PC-3 (cell line): ENCODE results near the gene APOO. TPM values are rescaled to one million over a fixed set of nuclear protein-coding genes. Genes with fewer than 3 reads are reported as not detected.

ENCODE experiments used
- ATAC-seq: fragments of 200-7000 bp; cut with Tn5 transposase; 2 replicates; pipeline ENCODE4 v1.9.1; 2020; ENCODE audit warnings: mild to moderate bottlenecking, moderate library complexity
- Bru-seq: library from RNA; stranded (reverse); fragments of 400-500 nt; gene quantifications from one replicate; lab custom pipeline; 2021; lab: Mats Ljungman, UMichigan
- BruChase-seq, 2 experiments: library from RNA; stranded (reverse); fragments of 400-500 nt; gene quantifications; one replicate each; lab custom pipeline; 2021; lab: Mats Ljungman, UMichigan
- BruUV-seq: library from RNA; stranded (reverse); fragments of 400-500 nt; replicated peaks from 2 replicates; lab custom pipeline; 2021; lab: Mats Ljungman, UMichigan
- CTCF ChIA-PET: fragments of 300-600 bp; sonication (Branson Sonifier 250); formaldehyde crosslinking; loops from one replicate; lab custom pipeline; 2022; ENCODE audit warnings: antibody characterized with exemption; lab: Charles Lee
- POLR2A ChIA-PET: fragments of 300-600 bp; sonication (Branson Sonifier 250); formaldehyde crosslinking; loops from one replicate; lab custom pipeline; 2022; ENCODE audit warnings: antibody characterized with exemption; ENCODE audit not compliant: unreplicated experiment; lab: Charles Lee
- DNase-seq: peaks from one replicate; pipeline ENCODE4 v3.0.0-alpha.2; 2015
- H2AFZ ChIP-seq: fragments of 300-600 bp; sonication (generic); 2 replicates; pipeline ENCODE4 v1.6.0; 2016; ENCODE audit warnings: antibody characterized with exemption, low read length
- H3F3A ChIP-seq: fragments of 300-600 bp; sonication (generic); one replicate; pipeline ENCODE4 v1.6.0; 2017; ENCODE audit warnings: antibody characterized with exemption, low read length, control low read depth, mild to moderate bottlenecking; ENCODE audit not compliant: unreplicated experiment
- H3K27ac ChIP-seq: fragments of 300-600 bp; sonication (generic); 2 replicates; pipeline ENCODE4 v1.5.1; 2016; ENCODE audit warnings: mild to moderate bottlenecking, low read length
- H3K27me3 ChIP-seq: fragments of 300-600 bp; sonication (generic); 2 replicates; pipeline ENCODE4 v1.6.1; 2016; ENCODE audit warnings: low read length, mixed read lengths
- H3K36me3 ChIP-seq: fragments of 300-600 bp; sonication (generic); 2 replicates; pipeline ENCODE4 v1.6.1; 2016; ENCODE audit warnings: low read depth, mixed run types, low read length, mixed read lengths
- H3K4me1 ChIP-seq: fragments of 300-600 bp; sonication (generic); 2 replicates; pipeline ENCODE4 v1.5.1; 2016; ENCODE audit warnings: low read length; ENCODE audit not compliant: insufficient read depth
- H3K4me2 ChIP-seq: fragments of 300-600 bp; sonication (generic); 2 replicates; pipeline ENCODE4 v1.6.0; 2016; ENCODE audit warnings: low read length
- H3K4me3 ChIP-seq: fragments of 300-600 bp; sonication (generic); 2 replicates; pipeline ENCODE4 v1.5.1; 2016; ENCODE audit warnings: mild to moderate bottlenecking, low read length, mixed read lengths
- H3K79me2 ChIP-seq: fragments of 300-600 bp; sonication (generic); 2 replicates; pipeline ENCODE4 v1.6.1; 2017; ENCODE audit warnings: low read length, mixed read lengths
- H3K9ac ChIP-seq: fragments of 300-600 bp; sonication (generic); 2 replicates; pipeline ENCODE4 v1.6.0; 2016; ENCODE audit warnings: mild to moderate bottlenecking, low read length
- H3K9me2 ChIP-seq: fragments of 300-600 bp; sonication (generic); replicated peaks from 2 replicates; pipeline ENCODE4 v1.6.1; 2016; ENCODE audit warnings: mixed run types, low read length, mixed read lengths
- H3K9me3 ChIP-seq: fragments of 300-600 bp; sonication (generic); 2 replicates; pipeline ENCODE4 v1.6.1; 2016; ENCODE audit warnings: low read length, mixed read lengths
- H4K20me1 ChIP-seq: fragments of 300-600 bp; sonication (generic); 2 replicates; pipeline ENCODE4 v1.6.1; 2016; ENCODE audit warnings: low read length, mixed read lengths
- EZH2 ChIP-seq: fragments of 300-600 bp; sonication (generic); IDR thresholded peaks from one replicate; pipeline ENCODE4 v1.6.1; 2017; ENCODE audit warnings: antibody characterized with exemption, mild to moderate bottlenecking, low read length; ENCODE audit not compliant: unreplicated experiment
- EZH2phosphoT487 ChIP-seq: fragments of 300-600 bp; sonication (generic); IDR thresholded peaks from 2 replicates; pipeline ENCODE4 v1.6.1; 2018; ENCODE audit warnings: mild to moderate bottlenecking, antibody characterized with exemption, low read length, borderline replicate concordance
- intact Hi-C: fragments of 100-400 bp; cut with micrococcal nuclease; formaldehyde crosslinking; loops from 2 replicates; pipeline ENCODE4 v1.9.0; 2023
- long read RNA-seq: library from polyadenylated mRNA; unstranded; transcript quantifications from one replicate; pipeline ENCODE4 v2.0.0, GENCODE V29; 2021; ENCODE audit not compliant: unreplicated experiment
- total RNA-seq: library from RNA; depleted of rRNA; stranded (reverse); fragments of >200 nt; gene quantifications from 2 replicates; pipeline ENCODE4 v1.2.3, GENCODE V29; 2014; rRNA removed
- TF ChIP-seq, protein P1 (sequence below): fragments of 300-600 bp; sonication (generic); conservative IDR thresholded peaks from 2 replicates; pipeline ENCODE4 v1.5.1; 2017; ENCODE audit warnings: antibody characterized with exemption, low read depth, mild to moderate bottlenecking, low read length

Gene APOO
- total RNA-seq (30.4 and 34.0 TPM in 2 replicates), Bru-seq, nascent RNA (percentile 50 among the genes with signal in this experiment), BruChase-seq, experiment 1, labeled RNA remaining after a 6-hour chase (percentile 48 among the genes with signal in this experiment), BruChase-seq, experiment 2, labeled RNA remaining after a 2-hour chase (percentile 46 among the genes with signal in this experiment)
- long read RNA-seq, transcript APOO-201 (9 exons, 1,118 nt): major isoform, 6 of 12 reads
- long read RNA-seq, partial matches to known transcripts: 1 of 12 reads
- long read RNA-seq, other reads (novel, unspliced or antisense): 5 of 12 reads

DNA sequence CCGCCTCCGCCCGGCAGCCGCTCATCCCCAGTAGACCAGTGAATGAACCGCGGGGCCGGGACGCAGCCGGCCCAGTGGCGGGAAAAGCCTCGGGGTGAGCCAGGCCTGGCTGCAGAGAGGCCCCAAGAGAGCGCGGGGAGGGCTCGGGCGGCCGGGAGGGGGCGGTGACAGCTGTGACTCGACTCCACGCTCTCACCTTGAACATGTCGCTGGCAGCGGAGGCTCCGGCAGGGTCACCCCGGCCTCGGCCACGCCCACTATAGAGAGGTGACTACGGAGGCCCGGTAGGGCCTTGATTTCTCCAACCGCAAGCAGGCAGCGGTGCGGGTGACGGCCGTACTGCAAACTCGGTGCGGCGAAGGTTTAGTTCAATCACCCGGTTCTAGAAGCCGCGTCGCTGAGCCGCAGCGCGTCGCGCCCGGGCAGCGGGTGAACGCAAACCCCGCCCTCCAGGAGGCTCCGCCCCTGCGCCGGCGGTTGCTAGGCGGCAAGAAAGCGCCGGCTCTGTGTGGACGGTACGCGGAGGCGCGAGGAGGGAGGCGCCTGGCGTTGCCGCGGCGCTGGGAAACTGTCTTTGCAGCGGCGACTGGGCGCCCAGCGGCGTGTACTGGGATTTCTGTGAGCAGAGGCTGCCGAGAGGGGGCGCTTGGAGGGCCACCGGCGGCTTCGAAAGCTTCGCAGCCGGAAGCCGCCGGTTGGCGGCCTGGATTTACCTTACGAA, at the start of gene APOO, which contains the start of gene CXorf58:
TSS of gene APOO (minus strand) at position 441 of the 721 bp plus-strand sequence. CDS start at position 205, 236 bp downstream.
TSS of gene CXorf58 (plus strand) at position 509 of the 721 bp plus-strand sequence. CDS start 2,297 bp downstream, outside the sequence.
- Histone ChIP-seq H3K9me2 (no peaks in the 10 kb centered on the region), H3K4me3 (peak within 1 kb of the TSS; percentile 95), H3F3A (no peaks in the 10 kb centered on the region), H3K27ac (peak within 1 kb of the TSS; percentile 79), H3K27me3 (no peaks in the 10 kb centered on the region), H3K36me3 (no peaks in the 10 kb centered on the region), H3K9ac (peak within 1 kb of the TSS; percentile 96), H3K4me1 (peaks cover 12% of the 10 kb centered on the region), H3K4me2 (peak within 1 kb of the TSS; percentile 97), H3K9me3 (no peaks in the 10 kb centered on the region), H2AFZ (peak within 1 kb of the TSS; percentile 89), H3K79me2 (peaks cover 17% of the 10 kb centered on the region), H4K20me1 (no peaks in the 10 kb centered on the region)
- intact Hi-C loops: loop anchor here (1.0 kb wide), 2 partner anchors 118 to 147 kb away; partner anchors contain the start of gene EIF2S3
- ATAC-seq: peak; percentile 95
- TF ChIP-seq EZH2phosphoT487: no peak
- TF ChIP-seq, protein P1, sequence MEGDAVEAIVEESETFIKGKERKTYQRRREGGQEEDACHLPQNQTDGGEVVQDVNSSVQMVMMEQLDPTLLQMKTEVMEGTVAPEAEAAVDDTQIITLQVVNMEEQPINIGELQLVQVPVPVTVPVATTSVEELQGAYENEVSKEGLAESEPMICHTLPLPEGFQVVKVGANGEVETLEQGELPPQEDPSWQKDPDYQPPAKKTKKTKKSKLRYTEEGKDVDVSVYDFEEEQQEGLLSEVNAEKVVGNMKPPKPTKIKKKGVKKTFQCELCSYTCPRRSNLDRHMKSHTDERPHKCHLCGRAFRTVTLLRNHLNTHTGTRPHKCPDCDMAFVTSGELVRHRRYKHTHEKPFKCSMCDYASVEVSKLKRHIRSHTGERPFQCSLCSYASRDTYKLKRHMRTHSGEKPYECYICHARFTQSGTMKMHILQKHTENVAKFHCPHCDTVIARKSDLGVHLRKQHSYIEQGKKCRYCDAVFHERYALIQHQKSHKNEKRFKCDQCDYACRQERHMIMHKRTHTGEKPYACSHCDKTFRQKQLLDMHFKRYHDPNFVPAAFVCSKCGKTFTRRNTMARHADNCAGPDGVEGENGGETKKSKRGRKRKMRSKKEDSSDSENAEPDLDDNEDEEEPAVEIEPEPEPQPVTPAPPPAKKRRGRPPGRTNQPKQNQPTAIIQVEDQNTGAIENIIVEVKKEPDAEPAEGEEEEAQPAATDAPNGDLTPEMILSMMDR: peak; percentile 69
- BruUV-seq: no TSS peak
- CTCF ChIA-PET: interaction anchor here (0.6 to 1.1 kb wide), 4 partner anchors 26 to 169 kb away, joined by 3 to 4 read pairs (median 4); no protein-coding TSS in a partner anchor
- POLR2A ChIA-PET: interaction anchor here (0.6 kb wide), 1 partner anchor 232 kb away, joined by 3 read pairs; no protein-coding TSS in a partner anchor
- DNase-seq: peak; percentile 93

DNA sequence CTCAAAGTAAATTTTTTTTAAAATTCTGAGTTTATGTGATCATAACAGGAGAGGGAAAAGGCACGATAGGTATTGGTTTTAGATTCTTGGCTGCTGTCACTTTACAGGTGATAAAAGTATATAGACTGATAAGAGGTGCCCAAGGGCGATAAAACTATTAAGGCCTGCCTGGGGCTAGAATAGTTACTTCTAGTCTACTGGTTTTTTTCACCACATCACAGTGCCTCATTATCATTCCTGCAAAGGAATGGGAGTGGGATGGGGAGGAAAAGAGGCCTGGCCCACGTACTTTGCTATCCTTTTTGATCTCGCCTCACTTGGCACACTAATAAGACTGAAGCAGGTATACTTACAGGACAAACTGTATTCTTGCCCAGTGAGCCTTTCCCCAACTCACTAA, 46.7 kb upstream of the APOO start:
- Histone ChIP-seq H3K27me3 (no peaks in the 10 kb centered on the region), H3K36me3 (no peaks in the 10 kb centered on the region), H3K4me2 (no peak overlapping the region), H3K9ac (no peak overlapping the region), H4K20me1 (no peaks in the 10 kb centered on the region), H3F3A (no peaks in the 10 kb centered on the region), H3K9me2 (no peaks in the 10 kb centered on the region), H3K79me2 (no peaks in the 10 kb centered on the region), H3K27ac (no peak overlapping the region), H3K4me3 (no peak overlapping the region), H2AFZ (no peak overlapping the region), H3K9me3 (no peaks in the 10 kb centered on the region), H3K4me1 (no peaks in the 10 kb centered on the region; the same call in 1 of the 2 replicates)
- intact Hi-C loops: no loop called here
- no peak for DNase-seq
- CTCF ChIA-PET: no interaction called here
- BruUV-seq: no TSS peak
- no peak for ATAC-seq
- POLR2A ChIA-PET: no interaction called here
- TF ChIP-seq, protein P1: no peak
- TF ChIP-seq EZH2 (no peak), EZH2phosphoT487 (no peak)
